ENCODE data around the gene SH3D21. TPM values are rescaled to one million over a fixed set of nuclear protein-coding genes. Genes with fewer than 3 reads are reported as not detected.
A peak's percentile ranks its signal among the peaks of the same experiment; 100 is the strongest.

SH3D21 gene
- total and polyA plus RNA-seq, 12 donors = 0.69 to 18.4 (median 1.8) TPM

- intact Hi-C loops (cut with DNase I) = loop anchor here in 1 of 2 donors (10.0 kb wide), 2 partner anchors 60 to 110 kb away; no protein-coding TSS in a partner anchor
- H3K36me3 ChIP-seq (replicated peaks in 1 of 2) = peaks cover 0 to 49% of the 10 kb centered on the region in 2 donors
- H3K27me3 ChIP-seq = no peaks in the 10 kb centered on the region
- H3K27ac ChIP-seq = no peak overlapping the region
- peaks cover 7 to 31% of the 10 kb centered on the region in 2 donors for H3K4me1 ChIP-seq (replicated peaks in 1 of 2)
- no peak for TF ChIP-seq POLR2A (IDR thresholded peaks at IDR 0.05)
- TF ChIP-seq CTCF (IDR thresholded peaks at IDR 0.05) = no peak
- 66 to 83% (median 76%) methylated on average over 7 of the region's 7 CpGs for WGBS, 4 donors
- H3K4me3 ChIP-seq = no peak overlapping the region
- DNase-seq = peak in 3 of 7 donors; percentile 41 to 62 (median 42)
- no peaks in the 10 kb centered on the region for H3K9me3 ChIP-seq (replicated peaks in 1 of 3)
Observed at GRCh38 chr1:36304521-36304920, 1.6 kb upstream of the SH3D21 start.

- TF ChIP-seq CTCF (IDR thresholded peaks at IDR 0.05) (no peak), POLR2A (IDR thresholded peaks at IDR 0.05) (no peak)
- Histone ChIP-seq H3K4me1 (replicated peaks in 1 of 2) (peaks cover 7 to 24% of the 10 kb centered on the region in 2 donors), H3K4me3 (no peak overlapping the region), H3K36me3 (replicated peaks in 1 of 2) (peaks cover 0 to 47% of the 10 kb centered on the region in 2 donors), H3K27ac (peak overlapping the region in 2 of 5 donors; percentile 67 to 81), H3K9me3 (replicated peaks in 1 of 3) (no peaks in the 10 kb centered on the region), H3K27me3 (no peaks in the 10 kb centered on the region)
- DNase-seq = peak in 1 of 7 donors; percentile 51
- WGBS, 4 donors = 75 to 83% (median 82%) methylated on average over 8 to 10 of the region's 10 CpGs
- intact Hi-C loops (cut with DNase I) = loop anchor here in 1 of 2 donors (10.0 kb wide), 2 partner anchors 60 to 110 kb away; no protein-coding TSS in a partner anchor
Observed at GRCh38 chr1:36304970-36305914, 926 bp upstream of the SH3D21 start.

- H3K27me3 ChIP-seq = no peaks in the 10 kb centered on the region
- peak overlapping the region in 3 of 5 donors; percentile 67 to 81 (median 79) for H3K27ac ChIP-seq
- no peaks in the 10 kb centered on the region for H3K9me3 ChIP-seq (replicated peaks in 1 of 3)
- H3K4me1 ChIP-seq (replicated peaks in 1 of 2) = peaks cover 7 to 22% of the 10 kb centered on the region in 2 donors
- peak overlapping the region in 1 of 4 donors; percentile 74 for H3K4me3 ChIP-seq
- TF ChIP-seq CTCF (IDR thresholded peaks at IDR 0.05) (no peak), POLR2A (IDR thresholded peaks at IDR 0.05) (no peak)
- 61 to 70% (median 67%) methylated on average over 3 to 7 of the region's 7 CpGs for WGBS, 4 donors
- no peak for DNase-seq
- peaks cover 0 to 40% of the 10 kb centered on the region in 2 donors for H3K36me3 ChIP-seq (replicated peaks in 1 of 2)
- intact Hi-C loops (cut with DNase I) = loop anchor here in 1 of 2 donors (10.0 kb wide), 2 partner anchors 59 to 109 kb away; no protein-coding TSS in a partner anchor
Observed at GRCh38 chr1:36305915-36306209, 306 bp upstream of the SH3D21 start.

GRCh38 chr1:36306902-36307456, 811 bp downstream of the SH3D21 start:
- Histone ChIP-seq H3K27ac (peak overlapping the region in 3 of 5 donors; percentile 67 to 81 (median 79)), H3K27me3 (no peaks in the 10 kb centered on the region), H3K36me3 (replicated peaks in 1 of 2) (peaks cover 0 to 29% of the 10 kb centered on the region in 2 donors), H3K4me3 (peak overlapping the region in 3 of 4 donors; percentile 40 to 75 (median 74)), H3K4me1 (replicated peaks in 1 of 2) (peaks cover 7 to 17% of the 10 kb centered on the region in 2 donors), H3K9me3 (replicated peaks in 1 of 3) (no peaks in the 10 kb centered on the region)
- 1 to 3% (median 2%) methylated on average over 18 to 46 of the region's 46 CpGs for WGBS, 4 donors
- TF ChIP-seq CTCF (IDR thresholded peaks at IDR 0.05) (no peak), POLR2A (IDR thresholded peaks at IDR 0.05) (peak in 1 of 2 donors; percentile 60)
- peak; percentile 86 to 95 (median 90) for DNase-seq
- intact Hi-C loops (cut with DNase I) = loop anchor here in 1 of 2 donors (10.0 kb wide), 2 partner anchors 58 to 108 kb away; no protein-coding TSS in a partner anchor
